ENCODE data around the gene BAG3.
"Not testable (repeated sequence)": the region's sequence is repeated elsewhere in the genome, so short reads cannot be mapped to it uniquely, and the experiment has no call there.

Gene BAG3

GRCh38 chr10:119650692-119651513 is at the start of gene BAG3:
Gene BAG3 (plus strand): TSS chr10:119651380. CDS start chr10:119651676, 296 bp downstream.
- DNase-seq: peak; percentile 73

GRCh38 chr10:119602241-119603095 is 48.7 kb upstream of the BAG3 start:
- peak; percentile 40 for DNase-seq

GRCh38 chr10:119604468-119604867 is 46.7 kb upstream of the BAG3 start:
- DNase-seq: no peak

GRCh38 chr10:119608316-119609155 is 42.6 kb upstream of the BAG3 start:
- no peak for DNase-seq

GRCh38 chr10:119609516-119609915 is 41.7 kb upstream of the BAG3 start:
- DNase-seq: no peak

- DNase-seq: no peak
Observed at GRCh38 chr10:119611433-119611832, 39.7 kb upstream of the BAG3 start.

- no peak for DNase-seq
Observed at GRCh38 chr10:119613741-119614140, 37.4 kb upstream of the BAG3 start.

- DNase-seq: no peak
Observed at GRCh38 chr10:119614686-119615085, 36.5 kb upstream of the BAG3 start.

- DNase-seq: no peak
Observed at GRCh38 chr10:119616882-119617570, 34.2 kb upstream of the BAG3 start.

GRCh38 chr10:119619215-119619614 is 32.0 kb upstream of the BAG3 start:
- no peak for DNase-seq

GRCh38 chr10:119619811-119620210 is 31.4 kb upstream of the BAG3 start:
- DNase-seq: not testable (repeated sequence)

- DNase-seq: peak; percentile 24
Observed at GRCh38 chr10:119620241-119621077, 30.7 kb upstream of the BAG3 start.

GRCh38 chr10:119621078-119621384 is 30.1 kb upstream of the BAG3 start:
- DNase-seq: no peak

GRCh38 chr10:119625570-119626280 is 25.5 kb upstream of the BAG3 start:
- no peak for DNase-seq

GRCh38 chr10:119630300-119630699 is 20.9 kb upstream of the BAG3 start:
- DNase-seq: no peak

GRCh38 chr10:119633538-119634218 is 17.5 kb upstream of the BAG3 start:
- DNase-seq: no peak

- peak; percentile 41 for DNase-seq
Observed at GRCh38 chr10:119634219-119634544, 17.0 kb upstream of the BAG3 start.

GRCh38 chr10:119637631-119638030 is 13.5 kb upstream of the BAG3 start:
- DNase-seq: no peak

- no peak for DNase-seq
Observed at GRCh38 chr10:119638982-119639381, 12.2 kb upstream of the BAG3 start.

- DNase-seq: no peak
Observed at GRCh38 chr10:119640384-119640783, 10.8 kb upstream of the BAG3 start.
